Measurements from ENCODE around the gene GIMAP2. TPM values are rescaled to one million over a fixed set of nuclear protein-coding genes. Genes with fewer than 3 reads are reported as not detected.
"Not testable (repeated sequence)": the region's sequence is repeated elsewhere in the genome, so short reads cannot be mapped to it uniquely, and the experiment has no call there.

GIMAP2 gene
- total RNA-seq, 3 donors from 2014 or later, result 8.1 to 8.6 (median 8.3) TPM

GRCh38 chr7:150649080-150649385 is 36.5 kb upstream of the GIMAP2 start:
- Histone ChIP-seq H3K4me3 (no peak overlapping the region), H3K36me3 (ENCODE audit: low read depth) (no peaks in the 10 kb centered on the region), H3K9me3 (no peaks in the 10 kb centered on the region), H3K4me1 (ENCODE audit: low read depth) (no peaks in the 10 kb centered on the region)
- no peak for TF ChIP-seq CTCF (IDR thresholded peaks at IDR 0.05)
- ATAC-seq, result no peak
- intact Hi-C loops (cut with DNase I, micrococcal nuclease), result no loop called here
- no peak for DNase-seq

- Histone ChIP-seq H3K9me3 (no peaks in the 10 kb centered on the region), H3K4me1 (ENCODE audit: low read depth) (no peaks in the 10 kb centered on the region), H3K36me3 (ENCODE audit: low read depth) (no peaks in the 10 kb centered on the region), H3K4me3 (no peak overlapping the region)
- ATAC-seq (no peak), DNase-seq (no peak)
- intact Hi-C loops (cut with DNase I, micrococcal nuclease), result no loop called here
- no peak for TF ChIP-seq CTCF (IDR thresholded peaks at IDR 0.05)
These were observed 30.8 kb upstream of the GIMAP2 start for GRCh38 chr7:150654692-150655091.

- TF ChIP-seq CTCF (IDR thresholded peaks at IDR 0.05), result no peak
- no peaks in the 10 kb centered on the region for H3K36me3 ChIP-seq (ENCODE audit: low read depth)
- intact Hi-C loops (cut with DNase I, micrococcal nuclease), result no loop called here
- no peaks in the 10 kb centered on the region for H3K9me3 ChIP-seq
- H3K4me3 ChIP-seq, result no peak overlapping the region
- ATAC-seq (no peak), DNase-seq (no peak)
- H3K4me1 ChIP-seq (ENCODE audit: low read depth), result no peaks in the 10 kb centered on the region
These were observed 29.5 kb upstream of the GIMAP2 start for GRCh38 chr7:150656047-150656446.

GRCh38 chr7:150657526-150657925 is 28.0 kb upstream of the GIMAP2 start:
- TF ChIP-seq CTCF (IDR thresholded peaks at IDR 0.05), result no peak
- no peaks in the 10 kb centered on the region for H3K4me1 ChIP-seq (ENCODE audit: low read depth)
- ATAC-seq, result no peak
- no peaks in the 10 kb centered on the region for H3K9me3 ChIP-seq
- intact Hi-C loops (cut with DNase I, micrococcal nuclease), result no loop called here
- H3K36me3 ChIP-seq (ENCODE audit: low read depth), result no peaks in the 10 kb centered on the region
- no peak overlapping the region for H3K4me3 ChIP-seq
- DNase-seq, result no peak

- DNase-seq, result no peak
These were observed 24.4 kb upstream of the GIMAP2 start for GRCh38 chr7:150660939-150661613.

GRCh38 chr7:150662821-150663220 is 22.7 kb upstream of the GIMAP2 start:
- H3K4me3 ChIP-seq; intact Hi-C loops (cut with DNase I, micrococcal nuclease); ATAC-seq; H3K9me3 ChIP-seq; H3K36me3 ChIP-seq (ENCODE audit: low read depth); DNase-seq; H3K4me1 ChIP-seq (ENCODE audit: low read depth): not testable (repeated sequence)

More at GRCh38 chr7:150660939-150661613, 24.4 kb upstream of the GIMAP2 start:
- no peak overlapping the region for H3K4me3 ChIP-seq
- no peak for TF ChIP-seq CTCF (IDR thresholded peaks at IDR 0.05)
- intact Hi-C loops (cut with DNase I, micrococcal nuclease), result no loop called here
- no peaks in the 10 kb centered on the region for H3K9me3 ChIP-seq
- no peaks in the 10 kb centered on the region for H3K36me3 ChIP-seq (ENCODE audit: low read depth)
- ATAC-seq, result no peak
- no peaks in the 10 kb centered on the region for H3K4me1 ChIP-seq (ENCODE audit: low read depth)

Measured in mucosa of descending colon (tissue), 3 donors.